Measurements from ENCODE around the gene CASQ1.

The CASQ1 gene

DNA sequence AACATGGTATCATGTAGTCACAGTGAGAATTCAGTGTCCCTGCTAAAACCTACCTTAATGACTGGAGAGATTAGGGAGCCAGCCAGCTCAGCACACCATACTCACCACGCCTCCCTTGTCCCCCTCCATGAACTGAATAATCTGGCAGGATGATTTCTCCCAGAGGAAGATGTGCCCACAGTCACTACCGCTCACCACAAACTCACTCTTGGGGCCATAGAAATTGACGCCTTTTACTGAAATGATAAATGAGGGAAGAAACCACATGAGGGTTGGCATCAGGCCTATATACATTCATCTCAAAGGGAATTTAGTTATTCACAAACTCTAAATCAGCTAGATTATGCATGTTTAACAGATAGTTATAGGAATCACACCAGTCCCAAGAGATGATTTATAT, 32.2 kb downstream of the CASQ1 start:
- no peaks in the 10 kb centered on the region for H3K9me3 ChIP-seq (ENCODE audit: control insufficient read depth in 1 of 2, low read length in 2 of 2)
- no peak overlapping the region for H3K27ac ChIP-seq (ENCODE audit: low read depth, low read length)
- H3K36me3 ChIP-seq (ENCODE audit: control insufficient read depth in 1 of 2, insufficient read depth in 2 of 2, low read length in 2 of 2) = peaks cover 61 to 98% of the 10 kb centered on the region in 2 donors
- no peak overlapping the region for H3K4me3 ChIP-seq (ENCODE audit: low read depth in 1 of 2, low read length in 2 of 2)
- H3K27me3 ChIP-seq (ENCODE audit: control insufficient read depth in 1 of 2, insufficient read depth in 2 of 2, low read length in 2 of 2) = no peaks in the 10 kb centered on the region
- peaks cover 6 to 9% of the 10 kb centered on the region in 2 donors for H3K4me1 ChIP-seq (ENCODE audit: control insufficient read depth in 1 of 2, insufficient read depth in 2 of 2, low read length in 2 of 2)
- H3K9ac ChIP-seq (ENCODE audit: low read depth in 1 of 2, low read length in 2 of 2) = no peak overlapping the region

DNA sequence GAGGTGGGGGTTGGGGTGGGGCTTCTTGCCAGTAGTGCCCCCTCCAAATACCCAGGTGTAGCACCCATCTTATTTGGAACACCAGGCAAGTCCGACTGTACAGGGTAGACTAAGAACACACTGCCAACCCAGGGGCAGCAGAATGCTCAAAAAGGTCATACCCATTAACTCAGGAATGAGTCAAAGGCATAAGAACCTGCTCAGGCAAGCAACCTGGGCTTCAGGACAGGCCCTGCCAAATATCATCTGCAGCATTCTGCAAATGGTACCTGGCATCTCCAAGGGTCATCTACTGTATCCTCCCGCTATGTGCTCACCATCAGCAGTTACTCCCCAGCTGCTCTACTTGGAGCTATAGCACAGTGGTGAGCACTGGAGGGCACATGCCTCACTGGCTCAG, 34.2 kb downstream of the CASQ1 start:
- no peak overlapping the region for H3K27ac ChIP-seq (ENCODE audit: low read depth, low read length)
- H3K4me3 ChIP-seq (ENCODE audit: low read depth in 1 of 2, low read length in 2 of 2) = no peak overlapping the region
- H3K27me3 ChIP-seq (ENCODE audit: control insufficient read depth in 1 of 2, insufficient read depth in 2 of 2, low read length in 2 of 2) = no peaks in the 10 kb centered on the region
- no peak overlapping the region for H3K9ac ChIP-seq (ENCODE audit: low read depth in 1 of 2, low read length in 2 of 2)
- no peaks in the 10 kb centered on the region for H3K9me3 ChIP-seq (ENCODE audit: control insufficient read depth in 1 of 2, low read length in 2 of 2)
- no peaks in the 10 kb centered on the region for H3K4me1 ChIP-seq (ENCODE audit: control insufficient read depth in 1 of 2, insufficient read depth in 2 of 2, low read length in 2 of 2)
- H3K36me3 ChIP-seq (ENCODE audit: control insufficient read depth in 1 of 2, insufficient read depth in 2 of 2, low read length in 2 of 2) = peaks cover 59 to 97% of the 10 kb centered on the region in 2 donors

DNA sequence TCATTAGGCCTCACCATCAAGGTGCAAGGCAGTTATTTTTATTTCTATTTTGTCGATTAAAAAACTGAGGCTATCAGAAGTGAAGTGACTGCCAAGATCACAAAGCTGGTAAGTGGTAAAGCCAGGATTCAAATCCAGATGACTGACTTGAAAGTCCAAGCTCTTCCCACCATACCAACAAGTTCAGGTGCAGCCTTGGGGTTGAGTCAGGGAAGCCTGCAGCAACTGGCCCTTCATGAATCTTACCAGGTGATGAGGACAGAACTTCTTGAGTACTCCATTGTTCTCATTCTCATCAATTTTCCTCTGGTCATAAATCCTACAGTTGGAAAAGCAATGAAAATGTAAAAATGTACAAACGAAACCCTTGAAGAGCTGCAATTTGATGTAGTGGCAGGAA, 35.0 kb downstream of the CASQ1 start:
- Histone ChIP-seq H3K36me3 (ENCODE audit: control insufficient read depth in 1 of 2, insufficient read depth in 2 of 2, low read length in 2 of 2) (peaks cover 61 to 98% of the 10 kb centered on the region in 2 donors), H3K9ac (ENCODE audit: low read depth in 1 of 2, low read length in 2 of 2) (no peak overlapping the region), H3K4me1 (ENCODE audit: control insufficient read depth in 1 of 2, insufficient read depth in 2 of 2, low read length in 2 of 2) (no peaks in the 10 kb centered on the region), H3K27ac (ENCODE audit: low read depth, low read length) (no peak overlapping the region), H3K27me3 (ENCODE audit: control insufficient read depth in 1 of 2, insufficient read depth in 2 of 2, low read length in 2 of 2) (no peaks in the 10 kb centered on the region), H3K9me3 (ENCODE audit: control insufficient read depth in 1 of 2, low read length in 2 of 2) (no peaks in the 10 kb centered on the region), H3K4me3 (ENCODE audit: low read depth in 1 of 2, low read length in 2 of 2) (no peak overlapping the region)

DNA sequence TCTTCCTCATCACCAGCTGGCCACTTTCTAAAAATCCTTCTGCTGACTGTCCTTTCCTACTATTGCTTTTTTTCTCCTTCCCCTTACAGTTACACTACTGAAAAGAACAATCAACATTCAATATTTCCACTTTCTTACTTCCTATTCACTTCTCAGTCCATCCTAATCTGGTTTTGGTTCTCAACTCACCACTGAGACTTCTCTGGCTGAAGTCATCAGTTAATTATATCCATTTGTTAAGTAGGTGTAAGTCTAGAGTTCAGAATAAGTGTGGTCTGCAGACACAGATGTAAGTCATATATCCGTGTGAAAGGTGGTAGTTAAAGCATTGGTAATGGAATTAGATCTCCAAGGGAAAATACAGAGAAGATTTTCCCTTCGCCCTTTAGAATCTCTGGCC, 36.2 kb downstream of the CASQ1 start:
- Histone ChIP-seq H3K27me3 (ENCODE audit: control insufficient read depth in 1 of 2, insufficient read depth in 2 of 2, low read length in 2 of 2) (no peaks in the 10 kb centered on the region), H3K4me3 (ENCODE audit: low read depth in 1 of 2, low read length in 2 of 2) (no peak overlapping the region), H3K36me3 (ENCODE audit: control insufficient read depth in 1 of 2, insufficient read depth in 2 of 2, low read length in 2 of 2) (peaks cover 59 to 99% of the 10 kb centered on the region in 2 donors), H3K4me1 (ENCODE audit: control insufficient read depth in 1 of 2, insufficient read depth in 2 of 2, low read length in 2 of 2) (no peaks in the 10 kb centered on the region), H3K27ac (ENCODE audit: low read depth, low read length) (no peak overlapping the region), H3K9ac (ENCODE audit: low read depth in 1 of 2, low read length in 2 of 2) (no peak overlapping the region), H3K9me3 (ENCODE audit: control insufficient read depth in 1 of 2, low read length in 2 of 2) (no peaks in the 10 kb centered on the region)

DNA sequence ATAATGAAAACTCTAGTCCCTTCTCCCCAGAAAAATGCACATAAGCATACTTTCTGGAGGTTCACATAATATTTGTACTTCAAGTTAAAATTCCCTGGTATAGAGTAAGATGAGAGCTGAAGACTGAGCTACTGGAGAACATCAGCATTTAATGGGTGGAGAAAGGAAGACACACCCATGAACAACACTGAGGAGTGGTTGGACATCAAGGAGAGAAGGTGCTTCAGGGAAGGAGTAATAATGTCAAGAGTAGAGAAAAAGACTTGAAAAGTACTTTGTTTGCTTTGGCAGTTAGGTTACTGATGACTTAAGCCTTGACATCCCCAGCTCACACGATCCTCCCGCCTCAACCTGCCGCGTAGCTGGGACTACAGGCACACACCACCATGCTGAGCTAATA, 36.7 kb downstream of the CASQ1 start:
- Histone ChIP-seq H3K27me3 (ENCODE audit: control insufficient read depth in 1 of 2, insufficient read depth in 2 of 2, low read length in 2 of 2) (no peaks in the 10 kb centered on the region), H3K9ac (ENCODE audit: low read depth in 1 of 2, low read length in 2 of 2) (no peak overlapping the region), H3K36me3 (ENCODE audit: control insufficient read depth in 1 of 2, insufficient read depth in 2 of 2, low read length in 2 of 2) (peaks cover 56 to 99% of the 10 kb centered on the region in 2 donors), H3K27ac (ENCODE audit: low read depth, low read length) (no peak overlapping the region), H3K9me3 (ENCODE audit: control insufficient read depth in 1 of 2, low read length in 2 of 2) (no peaks in the 10 kb centered on the region), H3K4me3 (ENCODE audit: low read depth in 1 of 2, low read length in 2 of 2) (no peak overlapping the region), H3K4me1 (ENCODE audit: control insufficient read depth in 1 of 2, insufficient read depth in 2 of 2, low read length in 2 of 2) (no peaks in the 10 kb centered on the region)

DNA sequence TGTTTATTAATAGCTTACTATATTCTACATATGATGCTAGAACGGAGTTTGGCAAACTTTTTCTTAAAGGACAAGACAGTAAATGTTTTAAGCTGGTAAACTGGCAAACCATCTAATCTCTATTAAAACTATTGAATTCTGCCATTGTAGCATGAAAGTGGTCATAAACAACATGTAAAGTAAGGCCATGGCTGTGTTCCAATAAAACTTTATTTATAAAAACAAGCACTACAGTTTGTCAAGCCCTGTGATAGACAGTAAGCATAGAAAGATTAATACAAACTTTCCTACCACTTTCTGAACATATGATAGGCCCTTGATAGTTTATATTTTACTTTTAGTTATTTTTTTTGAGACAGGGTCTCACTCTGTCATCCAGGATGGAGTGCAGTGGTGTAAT, 37.2 kb downstream of the CASQ1 start:
- Histone ChIP-seq H3K4me1 (ENCODE audit: control insufficient read depth in 1 of 2, insufficient read depth in 2 of 2, low read length in 2 of 2) (no peaks in the 10 kb centered on the region), H3K9ac (ENCODE audit: low read depth in 1 of 2, low read length in 2 of 2) (no peak overlapping the region), H3K9me3 (ENCODE audit: control insufficient read depth in 1 of 2, low read length in 2 of 2) (no peaks in the 10 kb centered on the region), H3K4me3 (ENCODE audit: low read depth in 1 of 2, low read length in 2 of 2) (no peak overlapping the region), H3K27me3 (ENCODE audit: control insufficient read depth in 1 of 2, insufficient read depth in 2 of 2, low read length in 2 of 2) (no peaks in the 10 kb centered on the region), H3K36me3 (ENCODE audit: control insufficient read depth in 1 of 2, insufficient read depth in 2 of 2, low read length in 2 of 2) (peaks cover 50 to 99% of the 10 kb centered on the region in 2 donors), H3K27ac (ENCODE audit: low read depth, low read length) (no peak overlapping the region)

DNA sequence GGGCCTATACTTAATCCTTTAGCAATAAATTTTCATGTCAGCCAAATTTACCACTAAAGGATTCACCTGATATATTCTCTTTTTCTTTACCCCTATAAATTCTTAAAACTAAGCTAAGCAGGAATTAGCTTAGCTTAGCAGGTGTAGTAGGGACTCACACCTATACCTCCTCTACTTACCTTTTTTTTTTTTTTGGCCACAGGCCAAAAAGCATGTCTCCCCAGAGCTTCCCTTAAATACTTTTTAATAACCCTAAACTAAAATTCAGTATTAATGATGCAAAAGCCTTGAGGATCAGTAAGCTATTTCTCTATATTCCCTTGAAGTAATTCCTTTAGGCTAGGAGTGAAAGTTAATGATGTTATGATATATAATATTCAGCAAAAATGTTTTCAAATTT, 38.1 kb downstream of the CASQ1 start:
- Histone ChIP-seq H3K9me3 (ENCODE audit: control insufficient read depth in 1 of 2, low read length in 2 of 2) (no peaks in the 10 kb centered on the region), H3K4me3 (ENCODE audit: low read depth in 1 of 2, low read length in 2 of 2) (no peak overlapping the region), H3K4me1 (ENCODE audit: control insufficient read depth in 1 of 2, insufficient read depth in 2 of 2, low read length in 2 of 2) (no peaks in the 10 kb centered on the region), H3K36me3 (ENCODE audit: control insufficient read depth in 1 of 2, insufficient read depth in 2 of 2, low read length in 2 of 2) (peaks cover 42 to 94% of the 10 kb centered on the region in 2 donors), H3K27me3 (ENCODE audit: control insufficient read depth in 1 of 2, insufficient read depth in 2 of 2, low read length in 2 of 2) (no peaks in the 10 kb centered on the region), H3K9ac (ENCODE audit: low read depth in 1 of 2, low read length in 2 of 2) (no peak overlapping the region), H3K27ac (ENCODE audit: low read depth, low read length) (no peak overlapping the region)

DNA sequence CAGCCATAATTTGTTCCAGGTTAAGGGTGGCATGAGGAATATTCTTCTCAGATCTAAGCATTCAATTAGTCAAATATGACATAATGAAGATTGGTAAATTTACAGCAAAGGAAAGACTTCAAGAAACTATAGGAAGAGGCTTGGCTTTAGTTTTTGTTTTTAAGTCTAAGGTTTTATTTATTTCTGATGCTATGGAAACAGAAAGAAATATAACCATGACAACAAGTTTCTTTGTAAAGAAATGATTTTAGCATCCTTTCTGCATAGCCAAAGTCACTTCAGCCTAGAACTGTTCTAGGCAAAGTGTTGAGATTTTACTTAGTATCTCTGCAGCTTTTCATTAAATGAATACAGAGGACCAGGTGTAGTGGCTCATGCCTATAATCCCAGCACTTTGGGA, 42.5 kb downstream of the CASQ1 start:
- no peak overlapping the region for H3K4me3 ChIP-seq (ENCODE audit: low read depth in 1 of 2, low read length in 2 of 2)
- H3K9me3 ChIP-seq (ENCODE audit: control insufficient read depth in 1 of 2, low read length in 2 of 2) = no peaks in the 10 kb centered on the region
- peaks cover 32 to 91% of the 10 kb centered on the region in 2 donors for H3K36me3 ChIP-seq (ENCODE audit: control insufficient read depth in 1 of 2, insufficient read depth in 2 of 2, low read length in 2 of 2)
- no peak overlapping the region for H3K27ac ChIP-seq (ENCODE audit: low read depth, low read length)
- no peaks in the 10 kb centered on the region for H3K27me3 ChIP-seq (ENCODE audit: control insufficient read depth in 1 of 2, insufficient read depth in 2 of 2, low read length in 2 of 2)
- no peaks in the 10 kb centered on the region for H3K4me1 ChIP-seq (ENCODE audit: control insufficient read depth in 1 of 2, insufficient read depth in 2 of 2, low read length in 2 of 2)
- no peak overlapping the region for H3K9ac ChIP-seq (ENCODE audit: low read depth in 1 of 2, low read length in 2 of 2)

DNA sequence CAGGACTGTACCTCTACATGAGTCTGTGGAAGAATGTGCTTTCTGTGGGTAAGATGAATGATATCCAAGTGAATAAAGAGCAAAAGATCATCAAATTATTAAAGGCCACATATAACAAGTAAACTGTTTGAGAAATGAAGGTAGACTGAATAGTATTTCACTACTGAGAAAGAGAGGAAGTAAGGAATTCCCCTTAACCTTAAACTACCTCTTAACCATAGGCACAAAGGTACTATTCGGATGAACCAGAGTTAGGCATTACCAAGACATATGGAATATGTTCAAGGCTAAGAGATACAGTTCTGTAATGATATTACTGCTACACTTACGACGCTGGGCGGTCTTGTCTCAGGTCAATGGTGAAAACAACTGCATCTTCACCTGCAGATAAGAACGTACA, 46.4 kb downstream of the CASQ1 start:
- H3K9ac ChIP-seq (ENCODE audit: low read depth in 1 of 2, low read length in 2 of 2) = no peak overlapping the region
- H3K4me1 ChIP-seq (ENCODE audit: control insufficient read depth in 1 of 2, insufficient read depth in 2 of 2, low read length in 2 of 2) = no peaks in the 10 kb centered on the region
- no peaks in the 10 kb centered on the region for H3K27me3 ChIP-seq (ENCODE audit: control insufficient read depth in 1 of 2, insufficient read depth in 2 of 2, low read length in 2 of 2)
- no peaks in the 10 kb centered on the region for H3K9me3 ChIP-seq (ENCODE audit: control insufficient read depth in 1 of 2, low read length in 2 of 2)
- H3K36me3 ChIP-seq (ENCODE audit: control insufficient read depth in 1 of 2, insufficient read depth in 2 of 2, low read length in 2 of 2) = peaks cover 42 to 84% of the 10 kb centered on the region in 2 donors
- no peak overlapping the region for H3K4me3 ChIP-seq (ENCODE audit: low read depth in 1 of 2, low read length in 2 of 2)
- no peak overlapping the region for H3K27ac ChIP-seq (ENCODE audit: low read depth, low read length)

DNA sequence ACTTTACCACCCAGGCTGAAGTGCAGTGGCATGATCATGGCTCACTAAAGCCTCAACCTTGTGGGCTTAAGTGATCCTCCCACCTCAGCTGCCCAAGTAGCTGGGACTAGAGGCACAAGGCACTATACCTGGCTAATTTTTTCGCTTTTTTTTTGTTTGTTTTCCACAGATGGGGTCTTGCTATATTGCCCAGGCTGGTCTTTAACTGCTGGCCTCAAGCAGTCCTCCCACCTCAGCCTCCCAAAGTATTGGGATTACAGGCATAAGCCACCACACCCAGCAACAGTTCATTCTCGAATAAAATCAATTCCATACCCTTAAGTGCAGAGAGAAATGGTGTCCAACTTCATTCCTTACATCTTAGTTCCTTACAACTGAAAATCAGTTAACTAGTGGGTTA, 47.2 kb downstream of the CASQ1 start:
- H3K36me3 ChIP-seq (ENCODE audit: control insufficient read depth in 1 of 2, insufficient read depth in 2 of 2, low read length in 2 of 2) = peaks cover 45 to 77% of the 10 kb centered on the region in 2 donors
- no peak overlapping the region for H3K27ac ChIP-seq (ENCODE audit: low read depth, low read length)
- H3K27me3 ChIP-seq (ENCODE audit: control insufficient read depth in 1 of 2, insufficient read depth in 2 of 2, low read length in 2 of 2) = no peaks in the 10 kb centered on the region
- H3K4me1 ChIP-seq (ENCODE audit: control insufficient read depth in 1 of 2, insufficient read depth in 2 of 2, low read length in 2 of 2) = no peaks in the 10 kb centered on the region
- no peak overlapping the region for H3K4me3 ChIP-seq (ENCODE audit: low read depth in 1 of 2, low read length in 2 of 2)
- H3K9me3 ChIP-seq (ENCODE audit: control insufficient read depth in 1 of 2, low read length in 2 of 2) = no peaks in the 10 kb centered on the region
- H3K9ac ChIP-seq (ENCODE audit: low read depth in 1 of 2, low read length in 2 of 2) = no peak overlapping the region

DNA sequence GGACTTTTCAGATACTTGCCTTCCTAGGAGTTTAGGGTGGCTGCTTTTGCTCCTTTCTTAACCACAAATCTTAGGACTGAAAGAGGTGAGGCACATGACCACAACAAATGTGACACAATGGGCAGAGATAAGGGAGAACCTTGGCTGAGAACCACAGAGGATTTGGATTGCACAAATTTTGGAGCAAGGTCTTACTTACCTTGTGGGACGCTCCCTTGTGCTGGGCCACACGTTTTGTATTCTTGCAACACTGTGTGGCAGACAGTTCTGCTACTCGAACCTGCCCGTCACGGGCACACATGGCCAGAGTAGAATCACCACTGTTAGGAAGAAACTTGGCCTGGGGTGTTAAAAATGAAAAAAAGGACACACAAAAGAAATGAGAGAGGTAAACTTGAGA, 48.0 kb downstream of the CASQ1 start:
- H3K27me3 ChIP-seq (ENCODE audit: control insufficient read depth in 1 of 2, insufficient read depth in 2 of 2, low read length in 2 of 2) = no peaks in the 10 kb centered on the region
- H3K9me3 ChIP-seq (ENCODE audit: control insufficient read depth in 1 of 2, low read length in 2 of 2) = no peaks in the 10 kb centered on the region
- no peak overlapping the region for H3K9ac ChIP-seq (ENCODE audit: low read depth in 1 of 2, low read length in 2 of 2)
- peaks cover 50 to 81% of the 10 kb centered on the region in 2 donors for H3K36me3 ChIP-seq (ENCODE audit: control insufficient read depth in 1 of 2, insufficient read depth in 2 of 2, low read length in 2 of 2)
- no peak overlapping the region for H3K4me3 ChIP-seq (ENCODE audit: low read depth in 1 of 2, low read length in 2 of 2)
- no peak overlapping the region for H3K27ac ChIP-seq (ENCODE audit: low read depth, low read length)
- no peaks in the 10 kb centered on the region for H3K4me1 ChIP-seq (ENCODE audit: control insufficient read depth in 1 of 2, insufficient read depth in 2 of 2, low read length in 2 of 2)

Data from duodenal mucosa (tissue), 2 donors.